ENCODE data around the gene SLC39A9. TPM values are rescaled to one million over a fixed set of nuclear protein-coding genes. Genes with fewer than 3 reads are reported as not detected.

The SLC39A9 gene
- total RNA-seq, 1 experiment from 2014 or later: 80.2 TPM

- DNase-seq (ENCODE audit: low read depth, low spot score) (no peak), ATAC-seq (no peak)
- ChIA-PET CTCF (interaction anchor here (1.3 to 1.4 kb wide), 2 partner anchors 9 to 13 kb away, joined by 3 to 6 read pairs; no protein-coding TSS in a partner anchor), RAD21 (ENCODE audit: low non-redundant PET in 1 of 2, low total read pairs in 2 of 2, uncharacterized antibody in 2 of 2, unreplicated experiment in 2 of 2) (no interaction called here), POLR2A (no interaction called here)
- Histone ChIP-seq H3K27me3 (ENCODE audit: insufficient read depth, low read length) (no peaks in the 10 kb centered on the region), H3K36me3 (ENCODE audit: control insufficient read depth in 1 of 2, insufficient read depth in 2 of 2, low read length in 2 of 2) (peaks cover 0 to 10% of the 10 kb centered on the region in 2 experiments; a peak in 1 of 4 replicates), H3K4me1 (ENCODE audit: control insufficient read depth in 1 of 2, insufficient read depth in 2 of 2, low read length in 2 of 2) (no peaks in the 10 kb centered on the region; a peak in 1 of 4 replicates), H3K4me3 (replicated peaks in 1 of 2; ENCODE audit: low read depth in 1 of 2, low read length in 2 of 2) (no peak overlapping the region), H3K9ac (ENCODE audit: low read length) (no peak overlapping the region), H3K4me2 (ENCODE audit: low read length) (no peak overlapping the region), H3K9me2 (ENCODE audit: insufficient read depth) (no peaks in the 10 kb centered on the region), H3K79me2 (ENCODE audit: insufficient read depth, low read length) (no peaks in the 10 kb centered on the region), H3K27ac (ENCODE audit: low read depth, low read length) (no peak overlapping the region), H4K20me1 (ENCODE audit: insufficient read depth) (0 out of 2 replicates have a peak, but pooled peaks cover 2% of the 10 kb centered on the region), H2AFZ (ENCODE audit: low read depth, low read length, poor library complexity, severe bottlenecking) (no peak overlapping the region), H3K9me3 (ENCODE audit: control insufficient read depth in 1 of 2, insufficient read depth in 1 of 2, low read depth in 1 of 2, low read length in 2 of 2) (no peaks in the 10 kb centered on the region)
- intact Hi-C loops (cut with micrococcal nuclease): loop anchor here (5.0 kb wide), 1 partner anchor 602 kb away; no protein-coding TSS in a partner anchor
- TF ChIP-seq TCF7L2 (IDR thresholded peaks at IDR 0.05; ENCODE audit: borderline replicate concordance, extremely low read depth, insufficient read depth, insufficient read length) (no peak), CTCF (IDR thresholded peaks at IDR 0.05 in 2 of 3, conservative IDR thresholded peaks at IDR 0.05 in 1 of 3; ENCODE audit: borderline replicate concordance in 1 of 3, insufficient read depth in 1 of 3, low read depth in 2 of 3, low read length in 2 of 3) (no peak)
- no TSS peak for BruUV-seq (replicated peaks)
Observed at GRCh38 chr14:69464379-69464778, 65.9 kb downstream of the SLC39A9 start.

GRCh38 chr14:69464829-69465228 is 66.3 kb downstream of the SLC39A9 start:
- H3K4me1 ChIP-seq (ENCODE audit: control insufficient read depth in 1 of 2, insufficient read depth in 2 of 2, low read length in 2 of 2): no peaks in the 10 kb centered on the region; a peak in 1 of 4 replicates
- no peak for ATAC-seq
- no peaks in the 10 kb centered on the region for H3K27me3 ChIP-seq (ENCODE audit: insufficient read depth, low read length)
- H3K4me2 ChIP-seq (ENCODE audit: low read length): no peak overlapping the region
- H3K36me3 ChIP-seq (ENCODE audit: control insufficient read depth in 1 of 2, insufficient read depth in 2 of 2, low read length in 2 of 2): peaks cover 0 to 10% of the 10 kb centered on the region in 2 experiments; a peak in 1 of 4 replicates
- BruUV-seq (replicated peaks): no TSS peak
- H3K4me3 ChIP-seq (replicated peaks in 1 of 2; ENCODE audit: low read depth in 1 of 2, low read length in 2 of 2): no peak overlapping the region
- POLR2A ChIA-PET: no interaction called here
- H4K20me1 ChIP-seq (ENCODE audit: insufficient read depth): 0 out of 2 replicates have a peak, but pooled peaks cover 2% of the 10 kb centered on the region
- no peaks in the 10 kb centered on the region for H3K79me2 ChIP-seq (ENCODE audit: insufficient read depth, low read length)
- H3K9me3 ChIP-seq (ENCODE audit: control insufficient read depth in 1 of 2, insufficient read depth in 1 of 2, low read depth in 1 of 2, low read length in 2 of 2): no peaks in the 10 kb centered on the region
- no peak for DNase-seq (ENCODE audit: low read depth, low spot score)
- H3K9ac ChIP-seq (ENCODE audit: low read length): no peak overlapping the region
- RAD21 ChIA-PET (ENCODE audit: low non-redundant PET in 1 of 2, low total read pairs in 2 of 2, uncharacterized antibody in 2 of 2, unreplicated experiment in 2 of 2): no interaction called here
- CTCF ChIA-PET: interaction anchor here (1.3 to 1.4 kb wide), 2 partner anchors 10 to 13 kb away, joined by 3 to 6 read pairs; no protein-coding TSS in a partner anchor
- H3K27ac ChIP-seq (ENCODE audit: low read depth, low read length): no peak overlapping the region
- intact Hi-C loops (cut with micrococcal nuclease): loop anchor here (5.0 kb wide), 1 partner anchor 603 kb away; no protein-coding TSS in a partner anchor
- no peaks in the 10 kb centered on the region for H3K9me2 ChIP-seq (ENCODE audit: insufficient read depth)
- H2AFZ ChIP-seq (ENCODE audit: low read depth, low read length, poor library complexity, severe bottlenecking): no peak overlapping the region
- TF ChIP-seq REST (IDR thresholded peaks at IDR 0.05; ENCODE audit: low read depth): no peak
- no peak for TF ChIP-seq ZNF274 (IDR thresholded peaks at IDR 0.05; ENCODE audit: low read depth, low read length)
- TF ChIP-seq EZH2 (IDR thresholded peaks at IDR 0.05): no peak
- no peak for TF ChIP-seq CTCF (IDR thresholded peaks at IDR 0.05 in 2 of 3, conservative IDR thresholded peaks at IDR 0.05 in 1 of 3; ENCODE audit: borderline replicate concordance in 1 of 3, insufficient read depth in 1 of 3, low read depth in 2 of 3, low read length in 2 of 3)
- no peak for TF ChIP-seq ZBTB33 (IDR thresholded peaks at IDR 0.05; ENCODE audit: extremely low read depth, insufficient replicate concordance, low read length)
